H4 (cell line): ENCODE data around the gene CTR9. TPM values are rescaled to one million over a fixed set of nuclear protein-coding genes. Genes with fewer than 3 reads are reported as not detected.

Experiments
- DNase-seq: peaks from one replicate; pipeline ENCODE4 v3.0.0-alpha.2; 2015; ENCODE audit warnings: low spot score
- total RNA-seq: library from RNA; depleted of rRNA; stranded (reverse); fragments of >200 nt; shearing (Covaris generic); gene quantifications from 2 replicates; pipeline ENCODE4 v1.2.3, GENCODE V29; 2014

Gene CTR9
- total RNA-seq, 1 experiment from 2014 or later, result 17.2 TPM

DNA sequence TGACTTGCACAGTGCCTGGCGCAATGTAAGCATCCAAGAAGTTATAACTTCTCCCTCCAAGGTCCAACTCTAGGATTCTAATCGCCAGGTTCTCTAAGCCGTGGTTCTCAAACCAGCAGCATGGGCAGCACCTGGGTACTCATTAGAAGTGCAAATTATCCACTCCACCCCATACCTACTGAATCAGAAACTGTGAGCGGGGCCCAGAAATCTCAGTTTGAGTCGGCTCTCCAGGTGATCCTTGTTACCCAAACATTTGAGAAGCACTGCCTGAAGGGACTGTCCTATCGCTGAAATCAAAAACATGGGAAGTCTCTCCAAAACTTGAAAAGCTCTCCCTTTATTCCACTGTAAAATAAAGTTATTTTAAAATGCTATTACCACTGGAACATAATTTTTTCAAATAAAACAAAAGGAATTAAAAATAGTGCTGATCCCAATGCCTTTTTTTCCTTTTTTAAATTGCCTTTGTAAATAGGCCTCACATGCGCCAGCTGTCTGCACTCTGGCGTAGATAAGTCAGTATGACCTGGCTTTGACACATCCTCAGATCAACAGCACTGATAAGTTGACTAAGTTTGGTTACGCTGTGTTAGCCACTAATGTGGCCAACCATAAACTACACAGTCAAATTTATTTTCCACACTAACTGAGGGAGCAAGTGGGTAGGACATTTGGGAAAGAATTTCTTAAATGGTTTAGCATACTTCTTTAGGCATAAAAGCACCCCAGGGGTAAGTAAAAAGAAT lies 8.4 kb upstream of the CTR9 start:
- peak; percentile 86 for DNase-seq

DNA sequence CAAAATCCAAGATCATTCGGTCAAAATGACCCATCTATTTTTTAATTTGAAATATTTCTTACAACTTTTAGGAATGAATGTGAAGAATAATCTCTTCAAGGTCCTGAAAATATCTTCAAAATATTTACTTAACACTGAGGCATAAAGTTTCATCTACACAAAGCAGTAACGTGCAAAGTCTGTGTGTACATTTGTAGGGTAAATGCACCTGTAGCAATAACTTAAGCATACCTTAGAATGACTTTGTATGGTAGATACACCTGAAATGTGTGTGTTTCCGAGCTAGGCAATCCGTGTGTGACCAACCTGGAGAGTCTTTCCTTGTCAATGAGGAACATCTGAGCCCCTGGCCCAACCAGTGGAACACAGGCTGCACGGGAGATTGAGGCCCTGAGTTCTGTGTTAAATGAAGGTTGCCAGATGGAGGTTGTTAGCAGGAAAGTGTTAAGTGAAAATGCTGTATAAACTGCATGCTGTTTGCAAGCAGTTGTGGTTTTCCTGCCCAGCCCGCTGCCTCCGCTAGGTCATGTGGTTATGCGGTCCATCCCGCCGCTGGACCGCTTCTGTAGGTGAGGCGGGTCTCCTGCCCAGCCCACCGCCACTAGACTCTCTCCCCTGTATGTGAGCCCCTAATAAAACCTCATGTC lies 7.6 kb upstream of the CTR9 start:
- DNase-seq, result no peak

DNA sequence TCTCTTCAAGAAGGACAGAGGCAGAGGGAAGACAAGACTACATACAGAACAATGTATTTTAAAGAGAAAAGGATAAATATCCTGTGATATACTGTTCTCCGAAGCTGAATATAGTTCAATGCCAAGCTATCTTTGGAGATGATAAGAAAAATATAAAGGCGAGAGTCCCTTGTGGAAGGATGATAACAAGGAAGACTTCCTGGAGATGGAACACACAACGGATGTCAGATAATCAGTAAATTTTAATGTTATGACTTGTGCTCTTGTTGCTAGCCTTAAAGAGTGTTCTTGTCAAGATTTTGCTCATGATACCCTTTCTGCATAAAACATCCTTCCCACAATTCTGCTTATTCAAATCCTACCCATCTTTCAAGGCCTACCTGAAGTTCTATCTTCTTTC lies 6.8 kb upstream of the CTR9 start:
- DNase-seq, result no peak

DNA sequence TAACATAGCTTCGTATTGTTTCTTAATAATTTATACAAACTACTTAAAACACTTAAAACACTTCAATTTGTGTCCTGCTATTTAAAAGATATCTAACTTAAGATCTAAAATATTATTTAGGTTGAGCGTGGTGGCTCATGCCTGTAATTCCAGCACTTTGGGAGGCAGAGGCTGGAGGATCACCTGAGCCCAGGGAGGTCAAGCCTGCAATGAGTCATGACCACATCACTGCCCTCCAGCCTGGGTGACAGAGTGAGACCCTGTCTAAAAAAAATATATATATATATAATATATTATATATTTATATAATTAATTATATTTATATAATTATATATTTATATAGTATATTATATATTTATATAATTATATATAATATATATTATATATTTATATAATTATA lies 4.2 kb upstream of the CTR9 start:
- DNase-seq, result no peak

GRCh38 chr11:10747733-10748132 lies 3.3 kb upstream of the CTR9 start:
- DNase-seq, result no peak

DNA sequence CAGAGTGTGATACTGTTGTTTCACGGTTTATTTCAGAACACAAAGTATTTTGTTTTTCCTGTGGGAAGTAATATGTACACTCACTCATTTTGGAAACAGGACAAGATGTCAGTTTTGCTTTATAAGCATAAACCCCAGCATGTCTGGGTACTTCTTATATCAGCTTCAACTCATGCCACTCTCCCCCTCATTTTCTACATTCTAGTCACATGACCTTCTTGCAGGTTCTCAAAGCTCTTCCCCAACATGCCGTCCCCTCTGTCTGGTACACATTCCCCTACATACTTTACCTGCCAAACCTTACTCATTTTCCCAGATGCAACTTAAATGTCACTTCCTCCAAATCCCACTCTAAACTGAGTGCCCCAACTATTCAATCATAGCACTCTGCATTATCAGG lies 1.6 kb upstream of the CTR9 start:
- DNase-seq, result no peak

DNA sequence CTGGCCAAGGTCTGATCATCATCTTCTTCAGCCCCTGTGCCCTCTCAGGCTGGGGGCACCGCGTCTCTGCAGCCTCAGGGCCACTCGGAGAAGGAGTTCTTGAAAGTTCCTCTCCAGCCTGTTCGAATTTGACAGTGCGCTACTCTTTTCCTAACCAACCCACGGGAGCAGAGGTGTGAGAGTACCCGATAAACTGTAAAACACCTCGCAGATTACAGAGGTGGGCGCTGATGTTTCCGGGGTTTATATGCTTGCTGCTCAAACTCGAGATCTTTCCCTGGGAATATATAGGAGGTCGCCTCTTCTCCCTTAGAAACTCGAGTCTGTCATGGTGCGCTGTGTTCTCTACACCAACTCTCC lies 515 bp downstream of the CTR9 start:
- no peak for DNase-seq

DNA sequence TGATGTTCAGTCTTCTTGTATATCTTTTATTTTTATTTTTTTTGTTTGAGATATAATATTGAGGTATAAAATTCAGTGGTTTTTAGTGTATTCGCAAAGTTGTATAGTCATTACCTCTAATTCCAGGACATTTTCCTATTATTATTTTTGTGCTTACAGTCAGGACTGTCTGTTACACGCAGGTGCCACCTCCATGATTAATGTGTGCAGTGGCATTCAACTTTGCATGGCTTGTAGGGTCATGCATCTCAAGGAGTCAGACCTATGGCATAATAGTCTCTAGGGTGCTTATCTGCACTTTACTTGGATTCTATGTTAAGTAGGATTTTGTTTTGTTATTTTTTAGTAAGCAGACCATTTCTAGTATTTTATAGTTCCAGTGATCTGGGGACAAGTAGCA lies 1.0 kb downstream of the CTR9 start:
- DNase-seq, result no peak

DNA sequence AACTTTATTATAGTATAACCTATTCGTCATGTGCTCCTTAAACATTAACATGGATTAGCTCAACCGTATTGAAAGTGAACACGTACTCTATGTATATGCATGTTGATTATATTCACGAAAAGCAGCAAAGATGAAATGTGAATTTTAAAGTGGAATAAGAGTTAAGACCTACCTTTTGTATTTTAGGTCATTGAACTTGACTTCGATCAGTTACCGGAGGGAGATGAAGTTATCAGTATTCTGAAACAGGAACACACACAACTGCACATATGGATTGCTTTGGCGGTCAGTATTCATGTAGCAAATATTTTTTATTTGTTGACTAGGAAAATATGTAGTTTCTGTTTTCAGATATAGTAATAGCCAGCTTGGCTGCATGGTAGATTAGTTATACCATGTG lies 1.4 kb downstream of the CTR9 start:
- DNase-seq, result no peak

DNA sequence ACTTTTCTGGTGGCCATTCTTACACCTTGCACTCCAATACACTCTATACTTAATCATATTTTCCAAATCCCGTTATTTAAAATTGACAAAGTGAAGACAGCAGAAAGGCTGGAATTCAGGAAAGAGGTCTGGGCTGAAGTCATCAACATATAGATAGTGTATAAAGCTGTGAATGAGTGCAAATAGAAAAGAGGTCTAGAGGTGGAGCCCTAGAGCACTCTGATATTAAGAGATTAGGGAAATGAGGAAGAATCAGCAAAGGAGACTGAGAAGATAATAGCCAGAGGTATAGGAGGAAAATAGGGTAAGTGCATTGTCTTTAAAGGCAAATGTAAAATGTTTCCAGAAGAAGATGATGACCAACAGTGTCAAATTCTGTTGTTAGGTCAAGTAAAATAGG lies 7.9 kb downstream of the CTR9 start:
- DNase-seq, result no peak

DNA sequence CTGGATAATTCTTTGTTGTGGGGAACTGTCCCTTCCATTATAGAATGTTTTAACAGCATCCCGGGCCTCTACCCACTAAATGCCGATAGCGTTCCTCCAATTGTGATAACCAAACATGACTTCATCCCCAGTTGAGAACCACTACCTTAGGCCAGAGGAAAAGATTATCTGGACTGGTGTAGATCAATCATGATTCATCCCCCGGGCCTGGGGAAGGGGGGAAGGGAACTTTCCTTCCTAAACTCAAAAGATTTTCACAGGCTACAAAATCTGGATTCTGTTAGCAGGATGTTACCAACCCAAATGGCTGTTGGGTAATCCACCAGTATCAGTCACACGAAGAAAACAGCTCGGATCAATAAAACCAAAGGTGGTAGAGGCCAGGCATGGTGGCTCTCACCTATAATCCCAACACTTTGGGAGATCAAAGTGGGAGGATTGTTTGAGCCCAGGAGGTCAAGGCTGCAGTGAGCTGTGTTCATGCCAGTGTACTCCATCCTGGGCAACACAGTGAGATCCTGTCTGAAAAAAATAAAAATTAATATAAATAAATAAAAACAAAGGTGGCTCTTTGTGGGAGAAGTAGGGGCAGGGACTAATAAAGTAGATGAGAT lies 10.1 kb downstream of the CTR9 start:
- no peak for DNase-seq

DNA sequence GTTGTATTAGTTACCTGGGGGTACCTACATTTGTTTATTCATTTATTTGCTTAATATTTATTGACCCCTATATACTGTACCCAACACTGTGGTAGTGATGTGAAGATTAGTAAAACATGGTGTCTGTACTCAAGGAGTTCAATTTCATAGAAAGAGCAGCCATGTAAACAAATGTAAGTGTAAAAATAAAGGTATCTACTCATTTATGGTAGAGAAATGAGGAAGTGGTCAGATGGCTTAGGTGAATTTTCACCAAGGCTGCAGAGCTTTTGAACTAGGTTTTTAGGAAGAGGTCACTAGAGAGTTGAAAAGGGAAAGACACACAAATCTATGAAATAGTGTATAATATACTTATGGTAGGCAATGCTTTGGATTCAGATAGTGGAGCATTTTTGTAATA lies 11.1 kb downstream of the CTR9 start:
- DNase-seq, result no peak

DNA sequence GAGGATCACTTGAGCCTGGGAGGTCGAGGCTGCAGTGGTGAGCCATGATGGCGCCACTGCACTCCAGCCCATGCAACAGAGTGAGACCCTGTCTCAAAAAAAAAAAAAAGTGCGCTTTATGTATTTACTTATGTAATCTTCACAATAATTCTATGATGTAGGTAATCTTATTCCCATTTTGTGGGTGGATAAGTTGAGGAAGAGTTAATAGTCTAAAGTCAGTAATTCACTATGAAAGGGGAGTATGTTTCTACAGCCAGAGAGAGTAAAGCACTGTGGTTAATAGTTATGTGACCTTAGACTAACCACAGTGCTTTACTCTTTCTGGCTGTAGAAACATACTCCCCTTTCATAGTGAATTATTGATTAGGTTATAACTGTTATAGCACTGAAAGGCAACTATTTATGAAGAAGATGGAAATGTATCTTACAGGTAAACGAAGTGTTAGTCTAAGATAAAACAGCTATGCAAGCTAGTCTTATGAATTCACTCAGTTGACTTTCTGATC lies 11.9 kb downstream of the CTR9 start:
- DNase-seq, result no peak

DNA sequence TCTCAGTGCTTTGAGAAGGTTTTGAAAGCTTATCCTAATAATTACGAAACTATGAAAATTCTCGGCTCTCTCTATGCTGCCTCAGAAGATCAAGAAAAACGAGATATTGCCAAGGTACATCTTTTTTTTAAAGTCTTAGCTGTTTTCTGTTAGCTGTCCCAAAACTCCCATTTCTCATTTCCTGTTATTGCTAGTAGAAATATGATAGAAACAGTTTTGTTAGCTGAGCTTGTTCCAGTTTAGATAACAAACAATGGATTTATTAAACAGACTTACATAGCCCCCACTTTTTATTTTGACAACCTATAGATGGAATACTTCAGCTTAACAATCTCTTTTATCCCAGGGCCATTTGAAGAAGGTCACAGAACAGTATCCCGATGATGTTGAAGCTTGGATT lies 12.7 kb downstream of the CTR9 start:
- DNase-seq, result no peak

GRCh38 chr11:10764412-10764811 lies 13.4 kb downstream of the CTR9 start:
- DNase-seq, result no peak

DNA sequence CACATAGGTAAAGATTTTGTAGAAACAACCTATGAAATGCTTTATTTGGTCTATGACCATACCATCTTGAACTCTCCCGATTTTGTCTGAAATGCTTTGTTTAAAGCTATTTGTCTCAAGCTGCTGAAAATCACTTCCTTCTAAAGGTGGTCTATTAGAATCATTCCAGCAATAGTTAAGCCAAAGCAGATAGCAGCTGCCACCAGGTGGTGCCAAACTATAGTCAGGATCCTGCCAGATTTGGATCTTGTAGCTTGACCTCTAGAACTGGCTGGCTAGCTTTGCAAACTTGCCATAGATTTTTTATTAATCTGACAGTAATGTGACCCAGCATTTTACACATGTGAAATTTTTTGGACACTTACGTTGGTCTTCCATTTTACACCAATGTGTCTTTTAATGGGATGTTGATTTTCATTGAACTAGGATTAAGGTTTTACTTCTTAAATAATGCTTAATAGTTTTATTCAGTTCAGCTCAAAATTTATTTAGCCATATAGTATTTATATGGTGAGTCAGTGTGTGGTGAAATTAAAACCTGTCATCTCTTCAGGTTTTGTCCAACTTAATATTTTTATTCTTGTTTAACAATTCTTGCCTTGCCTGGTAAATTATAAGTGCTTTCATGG lies 19.7 kb downstream of the CTR9 start:
- DNase-seq, result peak; percentile 40

DNA sequence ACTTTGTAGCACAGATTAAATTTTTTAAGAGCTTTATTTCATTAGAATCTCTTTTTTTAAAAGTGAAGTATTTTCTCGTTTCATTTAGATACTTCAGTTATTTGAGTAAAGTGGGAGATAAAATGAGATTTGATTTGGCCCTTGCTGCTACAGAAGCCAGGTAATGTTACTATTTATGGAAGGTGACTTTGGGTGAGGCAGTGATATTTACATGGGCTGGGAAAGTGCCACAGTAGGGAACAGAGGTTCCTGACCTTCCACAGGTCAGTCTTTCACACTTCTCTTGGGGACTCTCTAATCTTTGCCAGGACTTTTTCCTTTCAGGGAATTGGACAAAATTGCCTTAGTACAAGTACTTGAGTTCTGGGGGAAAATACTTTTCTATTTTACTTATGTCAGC lies 20.4 kb downstream of the CTR9 start:
- no peak for DNase-seq

DNA sequence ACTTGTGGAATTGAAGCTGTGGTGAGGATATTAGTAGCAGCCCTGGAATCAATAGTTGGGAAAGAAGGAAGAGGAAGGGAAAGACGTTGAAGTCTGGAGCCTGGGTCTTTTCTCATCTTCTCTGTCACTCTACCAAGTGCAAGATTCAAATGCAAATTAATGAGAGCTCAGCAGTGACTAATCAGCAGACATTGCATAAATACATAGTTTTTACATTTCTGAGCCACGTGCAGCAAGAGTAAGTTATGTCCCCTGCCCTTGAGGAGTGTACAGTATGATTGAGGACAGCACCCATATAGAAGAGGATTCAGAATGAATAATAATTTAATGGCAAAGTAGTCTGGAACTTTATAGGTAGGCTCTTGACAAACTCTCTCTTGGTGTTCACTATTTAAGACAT lies 23.8 kb downstream of the CTR9 start:
- no peak for DNase-seq

- no peak for DNase-seq
Observed at GRCh38 chr11:10777393-10777793, 26.3 kb downstream of the CTR9 start.

- no peak for DNase-seq
Observed at GRCh38 chr11:10777806-10778205, 26.8 kb downstream of the CTR9 start.

- DNase-seq, result no peak
Observed at GRCh38 chr11:10778217-10778970, 27.3 kb downstream of the CTR9 start.

DNA sequence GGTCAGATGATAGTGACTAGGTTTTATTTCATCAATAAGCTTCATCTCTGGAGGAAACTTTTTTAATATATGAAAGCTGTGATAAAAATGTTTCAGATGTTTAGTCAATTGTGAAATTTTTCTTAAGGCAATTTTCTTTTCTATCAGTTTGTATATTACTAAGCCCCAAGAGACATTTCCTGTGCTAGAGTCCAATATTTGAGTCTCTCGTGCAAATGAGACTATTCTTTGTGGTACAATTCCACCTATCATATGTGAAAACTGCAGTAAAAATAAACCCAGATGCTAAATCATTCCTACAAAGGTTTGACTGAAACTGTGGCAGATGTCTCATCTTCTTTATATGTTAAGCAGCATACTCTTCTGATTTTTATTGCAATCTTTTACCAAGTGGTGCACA lies 28.0 kb downstream of the CTR9 start:
- no peak for DNase-seq
